ENCODE results near the gene PUSL1. TPM values are rescaled to one million over a fixed set of nuclear protein-coding genes. Genes with fewer than 3 reads are reported as not detected.

PUSL1 gene
- polyA plus RNA-seq (2012; ENCODE audit: insufficient read depth, insufficient read length, low read depth) = 58.9 TPM

GRCh38 chr1:1307923-1308755 lies at the start of gene PUSL1, which contains the start of gene ACAP3:
Gene PUSL1 (plus strand): TSS chr1:1308597. CDS start chr1:1308644, 47 bp downstream.
Gene ACAP3 (minus strand): TSS chr1:1307930. CDS start chr1:1307815, 115 bp downstream.
- Histone ChIP-seq H3K27me3 (no peaks in the 10 kb centered on the region), H3K9me3 (no peaks in the 10 kb centered on the region), H3K4me3 (ENCODE audit: low read depth, low read length) (peak within 1 kb of the TSS; percentile 90), H3K4me1 (peaks cover 9% of the 10 kb centered on the region), H3K36me3 (peaks cover 38% of the 10 kb centered on the region)
- TF ChIP-seq CTCF (IDR thresholded peaks at IDR 0.05; ENCODE audit: low read depth, low read length) = no peak
- DNase-seq = peak; percentile 93

GRCh38 chr1:1259119-1259488 lies 49.3 kb upstream of the PUSL1 start:
- no peaks in the 10 kb centered on the region for H3K4me1 ChIP-seq

GRCh38 chr1:1259540-1259939 lies 48.9 kb upstream of the PUSL1 start:
- H3K4me1 ChIP-seq = no peaks in the 10 kb centered on the region
- no peak overlapping the region for H3K4me3 ChIP-seq (ENCODE audit: low read depth, low read length)
- DNase-seq = no peak
- no peak for TF ChIP-seq CTCF (IDR thresholded peaks at IDR 0.05; ENCODE audit: low read depth, low read length)
- H3K9me3 ChIP-seq = no peaks in the 10 kb centered on the region
- peaks cover 71% of the 10 kb centered on the region for H3K36me3 ChIP-seq
- no peaks in the 10 kb centered on the region for H3K27me3 ChIP-seq

More at GRCh38 chr1:1259119-1259488, 49.3 kb upstream of the PUSL1 start:
- Histone ChIP-seq H3K9me3 (no peaks in the 10 kb centered on the region), H3K4me3 (ENCODE audit: low read depth, low read length) (no peak overlapping the region), H3K27me3 (no peaks in the 10 kb centered on the region), H3K36me3 (peaks cover 71% of the 10 kb centered on the region)
- no peak for TF ChIP-seq CTCF (IDR thresholded peaks at IDR 0.05; ENCODE audit: low read depth, low read length)
- no peak for DNase-seq

- H3K4me3 ChIP-seq (ENCODE audit: low read depth, low read length) = no peak overlapping the region
- no peaks in the 10 kb centered on the region for H3K4me1 ChIP-seq
- H3K9me3 ChIP-seq = no peaks in the 10 kb centered on the region
- TF ChIP-seq CTCF (IDR thresholded peaks at IDR 0.05; ENCODE audit: low read depth, low read length) = no peak
- H3K27me3 ChIP-seq = no peaks in the 10 kb centered on the region
- H3K36me3 ChIP-seq = peaks cover 71% of the 10 kb centered on the region
- DNase-seq = no peak
Measured at GRCh38 chr1:1259951-1260600, 48.3 kb upstream of the PUSL1 start.

GRCh38 chr1:1260843-1261560 lies 47.4 kb upstream of the PUSL1 start:
- DNase-seq = no peak
- H3K36me3 ChIP-seq = peaks cover 71% of the 10 kb centered on the region

More at GRCh38 chr1:1260843-1261560, 47.4 kb upstream of the PUSL1 start:
- H3K27me3 ChIP-seq = no peaks in the 10 kb centered on the region
- no peak for TF ChIP-seq CTCF (IDR thresholded peaks at IDR 0.05; ENCODE audit: low read depth, low read length)
- H3K4me1 ChIP-seq = no peaks in the 10 kb centered on the region
- no peaks in the 10 kb centered on the region for H3K9me3 ChIP-seq
- H3K4me3 ChIP-seq (ENCODE audit: low read depth, low read length) = no peak overlapping the region

All from BE2C (cell line).